ENCODE measurements around the gene ELOB. TPM values are rescaled to one million over a fixed set of nuclear protein-coding genes. Genes with fewer than 3 reads are reported as not detected.

The ELOB gene
- total and polyA plus RNA-seq, 10 of the 15 experiments (the other 5 are each of a cell fraction or from before 2014, with no cell fraction given), result 86.9 to 823 (median 263) TPM

GRCh38 chr16:2790631-2791030, 13.6 kb upstream of the ELOB start:
- H3K27ac ChIP-seq (ENCODE audit: control insufficient read depth, insufficient read depth), result no peak overlapping the region
- no peaks in the 10 kb centered on the region for H3K9me3 ChIP-seq (replicated peaks; ENCODE audit: control insufficient read depth, insufficient read depth, low read length)
- no peak overlapping the region for H3K4me3 ChIP-seq
- H3K27me3 ChIP-seq (replicated peaks in 1 of 2; ENCODE audit: control insufficient read depth in 2 of 2, insufficient read depth in 2 of 2, low read length in 1 of 2), result peaks cover 0 to 9% of the 10 kb centered on the region in 2 experiments; a peak in 3 of 4 replicates
- ChIA-PET SMC1A (ENCODE audit: uncharacterized antibody, unreplicated experiment) (no interaction called here), POLR2A (no interaction called here), CTCF (no interaction called here), RAD21 (ENCODE audit: unreplicated experiment) (no interaction called here)
- H3K4me1 ChIP-seq (ENCODE audit: control insufficient read depth, insufficient read depth, low read length), result no peaks in the 10 kb centered on the region
- no peak overlapping the region for H3K4me2 ChIP-seq (ENCODE audit: control insufficient read depth, insufficient read depth)
- no peak overlapping the region for H3K9ac ChIP-seq (ENCODE audit: control insufficient read depth, insufficient read depth, low read length)
- intact Hi-C loops (cut with micrococcal nuclease; ENCODE audit: unreplicated experiment) (no loop called here), in situ Hi-C loops (cut with MboI) (no loop called here)
- DNase-seq (ENCODE audit: low read depth, low spot score), result no peak
- H2AFZ ChIP-seq (ENCODE audit: control insufficient read depth, low read depth, low read length), result no peak overlapping the region
- ATAC-seq, result no peak
- no peak for FAIRE-seq
- no peaks in the 10 kb centered on the region for H4K20me1 ChIP-seq (ENCODE audit: control insufficient read depth, insufficient read depth)
- H3K79me2 ChIP-seq (ENCODE audit: control insufficient read depth, insufficient read depth, low read length), result no peaks in the 10 kb centered on the region
- BruUV-seq (replicated peaks), result no TSS peak
- H3K36me3 ChIP-seq (ENCODE audit: control insufficient read depth in 2 of 2, insufficient read depth in 2 of 2, low read length in 1 of 2), result no peaks in the 10 kb centered on the region
- 49% methylated on average over 5 of the region's 5 CpGs for WGBS (ENCODE audit: insufficient coverage, insufficient replicate concordance, low lambda C conversion rate, missing lambda C conversion rate)
- TF ChIP-seq GATAD2B (conservative IDR thresholded peaks at IDR 0.05; ENCODE audit: low read depth), result no peak
- TF ChIP-seq TCF12 (IDR thresholded peaks at IDR 0.05; ENCODE audit: low read depth, low read length), result no peak
- no peak for TF ChIP-seq PAX5 (IDR thresholded peaks at IDR 0.05; ENCODE audit: borderline replicate concordance, low read depth, low read length)
- no peak for TF ChIP-seq NR2F1 (conservative IDR thresholded peaks at IDR 0.05)
- TF ChIP-seq CHD1 (IDR thresholded peaks at IDR 0.05; ENCODE audit: low read depth, low read length), result no peak

DNA sequence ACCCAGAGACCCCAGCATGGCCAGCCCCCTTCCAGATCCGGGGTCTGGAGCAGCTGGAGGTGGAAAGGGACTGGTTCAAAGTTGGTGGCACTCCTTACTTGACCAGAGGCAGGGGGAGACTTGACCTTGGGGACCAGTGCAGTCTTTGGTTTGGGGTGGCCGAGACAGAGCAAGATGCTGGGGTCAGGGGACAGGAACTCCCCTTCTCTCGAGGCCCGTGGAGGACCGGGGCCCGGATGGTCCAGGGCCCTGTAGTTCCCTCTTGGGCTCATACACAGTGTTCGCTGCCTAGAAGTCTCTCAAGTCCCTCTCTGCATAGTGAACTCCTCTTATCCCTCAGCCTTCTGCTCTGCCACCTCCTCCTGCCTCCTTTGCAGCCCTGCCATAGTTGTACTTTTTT, 10.9 kb upstream of the ELOB start:
- intact Hi-C loops (cut with micrococcal nuclease; ENCODE audit: unreplicated experiment) (no loop called here), in situ Hi-C loops (cut with MboI) (no loop called here)
- RAD21 ChIA-PET (ENCODE audit: unreplicated experiment), result no interaction called here
- no TSS peak for BruUV-seq (replicated peaks)
- Histone ChIP-seq H3K4me3 (no peak overlapping the region), H3K27me3 (replicated peaks in 1 of 2; ENCODE audit: control insufficient read depth in 2 of 2, insufficient read depth in 2 of 2, low read length in 1 of 2) (peaks cover 2 to 7% of the 10 kb centered on the region in 2 experiments; a peak in 3 of 4 replicates), H3K4me1 (ENCODE audit: control insufficient read depth, insufficient read depth, low read length) (no peaks in the 10 kb centered on the region), H3K79me2 (ENCODE audit: control insufficient read depth, insufficient read depth, low read length) (no peaks in the 10 kb centered on the region), H3K36me3 (ENCODE audit: control insufficient read depth in 2 of 2, insufficient read depth in 2 of 2, low read length in 1 of 2) (no peaks in the 10 kb centered on the region), H3K4me2 (ENCODE audit: control insufficient read depth, insufficient read depth) (no peak overlapping the region), H3K9ac (ENCODE audit: control insufficient read depth, insufficient read depth, low read length) (no peak overlapping the region), H4K20me1 (ENCODE audit: control insufficient read depth, insufficient read depth) (no peaks in the 10 kb centered on the region), H2AFZ (ENCODE audit: control insufficient read depth, low read depth, low read length) (no peak overlapping the region), H3K27ac (ENCODE audit: control insufficient read depth, insufficient read depth) (no peak overlapping the region), H3K9me3 (replicated peaks; ENCODE audit: control insufficient read depth, insufficient read depth, low read length) (no peaks in the 10 kb centered on the region)
- FAIRE-seq, result no peak
- DNase-seq (ENCODE audit: low read depth, low spot score), result no peak
- CTCF ChIA-PET, result no interaction called here
- SMC1A ChIA-PET (ENCODE audit: uncharacterized antibody, unreplicated experiment), result no interaction called here
- POLR2A ChIA-PET, result no interaction called here
- 1% methylated on average over 7 of the region's 7 CpGs for WGBS (ENCODE audit: insufficient coverage, insufficient replicate concordance, low lambda C conversion rate, missing lambda C conversion rate)
- ATAC-seq, result no peak
- TF ChIP-seq IKZF1 (conservative IDR thresholded peaks at IDR 0.05) (no peak), TARDBP (IDR thresholded peaks at IDR 0.05; ENCODE audit: borderline replicate concordance) (no peak), BRCA1 (IDR thresholded peaks at IDR 0.05; ENCODE audit: low read depth, low read length) (no peak)
